Measurements from ENCODE around the gene PEX26. TPM values are rescaled to one million over a fixed set of nuclear protein-coding genes. Genes with fewer than 3 reads are reported as not detected.

PEX26 gene
- total RNA-seq, 1 experiment from 2014 or later, result 46.1 TPM

GRCh38 chr22:18067548-18068341 is 10.0 kb upstream of the PEX26 start:
- Mint-ChIP-seq H3K27me3 (ENCODE audit: unreplicated experiment) (no peaks in the 10 kb centered on the region), H3K4me3 (ENCODE audit: low read depth, unreplicated experiment) (no peak overlapping the region), H3K27ac (ENCODE audit: unreplicated experiment) (no peak overlapping the region), H3K4me1 (ENCODE audit: low read depth, unreplicated experiment) (peaks cover 55% of the 10 kb centered on the region), H3K36me3 (ENCODE audit: insufficient read depth, unreplicated experiment) (no peaks in the 10 kb centered on the region), H3K9me3 (ENCODE audit: low read depth, unreplicated experiment) (no peaks in the 10 kb centered on the region)
- CTCF ChIA-PET, result no interaction called here
- no TSS peak for BruUV-seq (replicated peaks)
- intact Hi-C loops (cut with micrococcal nuclease; ENCODE audit: unreplicated experiment), result no loop called here
- TF ChIP-seq CTCF (IDR thresholded peaks at IDR 0.05; ENCODE audit: unreplicated experiment), result no peak
- no peak for DNase-seq

DNA sequence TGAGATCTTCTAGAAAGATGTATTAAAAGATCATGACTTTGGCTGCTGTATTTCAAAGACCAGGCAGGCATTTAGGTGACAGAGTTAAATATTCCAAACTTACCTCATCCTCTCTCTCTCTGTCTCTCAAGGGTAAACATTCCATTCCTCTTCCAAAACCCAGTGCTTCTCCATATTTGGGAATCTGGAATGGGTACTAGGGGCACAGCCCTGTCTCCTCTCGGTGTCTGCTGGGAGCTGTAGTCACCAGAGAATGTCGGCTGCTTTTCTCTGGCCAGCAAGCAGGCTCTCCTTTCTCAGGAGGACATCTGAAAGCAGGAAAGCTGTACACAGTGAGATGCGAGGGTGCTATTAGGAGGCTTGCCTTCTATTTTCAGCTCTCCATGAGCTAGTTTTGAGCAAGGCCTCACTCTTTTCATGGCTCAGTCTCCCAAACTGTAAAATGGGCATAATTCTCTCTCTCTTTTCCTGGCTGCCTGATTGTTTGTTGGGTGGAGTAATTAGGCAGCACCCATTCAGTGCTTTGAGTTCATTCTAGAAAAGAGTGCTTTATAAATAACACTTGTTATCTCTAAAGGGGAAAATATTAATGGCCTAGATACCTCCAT is 9.3 kb upstream of the PEX26 start:
- no peak overlapping the region for H3K4me3 Mint-ChIP-seq (ENCODE audit: low read depth, unreplicated experiment)

DNA sequence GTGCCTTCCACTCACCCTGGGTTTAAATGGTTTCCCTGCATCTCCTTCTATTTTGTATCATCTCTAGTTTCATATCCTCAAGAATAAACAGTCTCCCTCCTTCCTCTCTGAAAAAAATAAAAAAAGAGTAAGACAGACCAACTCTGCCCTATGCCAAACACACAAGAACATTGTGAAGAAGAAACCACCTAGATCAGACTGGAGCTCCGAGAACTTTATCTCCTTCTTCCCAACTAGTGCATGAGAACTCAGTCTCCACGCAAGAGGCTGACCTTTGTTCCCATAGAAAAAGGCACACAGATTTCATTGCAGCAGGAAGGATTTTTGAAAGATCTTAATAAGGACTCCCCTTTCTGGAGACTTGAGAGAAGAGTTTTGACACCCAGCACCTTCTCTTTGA is 8.7 kb upstream of the PEX26 start:
- Mint-ChIP-seq H3K4me3 (ENCODE audit: low read depth, unreplicated experiment) (no peak overlapping the region), H3K27ac (ENCODE audit: unreplicated experiment) (no peak overlapping the region), H3K4me1 (ENCODE audit: low read depth, unreplicated experiment) (peaks cover 50% of the 10 kb centered on the region), H3K36me3 (ENCODE audit: insufficient read depth, unreplicated experiment) (no peaks in the 10 kb centered on the region), H3K27me3 (ENCODE audit: unreplicated experiment) (no peaks in the 10 kb centered on the region), H3K9me3 (ENCODE audit: low read depth, unreplicated experiment) (no peaks in the 10 kb centered on the region)
- no peak for DNase-seq
- no TSS peak for BruUV-seq (replicated peaks)
- TF ChIP-seq CTCF (IDR thresholded peaks at IDR 0.05; ENCODE audit: unreplicated experiment), result no peak
- intact Hi-C loops (cut with micrococcal nuclease; ENCODE audit: unreplicated experiment), result no loop called here
- CTCF ChIA-PET, result interaction anchor here (0.6 kb wide), 1 partner anchor 12 kb away, joined by 3 read pairs; no protein-coding TSS in a partner anchor

More for the DNA sequence above, 9.3 kb upstream of the PEX26 start:
- H3K27ac Mint-ChIP-seq (ENCODE audit: unreplicated experiment), result no peak overlapping the region
- H3K27me3 Mint-ChIP-seq (ENCODE audit: unreplicated experiment), result no peaks in the 10 kb centered on the region
- CTCF ChIA-PET, result no interaction called here
- DNase-seq, result no peak
- no peaks in the 10 kb centered on the region for H3K36me3 Mint-ChIP-seq (ENCODE audit: insufficient read depth, unreplicated experiment)
- no peaks in the 10 kb centered on the region for H3K9me3 Mint-ChIP-seq (ENCODE audit: low read depth, unreplicated experiment)
- intact Hi-C loops (cut with micrococcal nuclease; ENCODE audit: unreplicated experiment), result no loop called here
- no peak for TF ChIP-seq CTCF (IDR thresholded peaks at IDR 0.05; ENCODE audit: unreplicated experiment)
- BruUV-seq (replicated peaks), result no TSS peak
- H3K4me1 Mint-ChIP-seq (ENCODE audit: low read depth, unreplicated experiment), result peaks cover 50% of the 10 kb centered on the region

GRCh38 chr22:18070041-18070440 is 7.7 kb upstream of the PEX26 start:
- H3K4me3 Mint-ChIP-seq (ENCODE audit: low read depth, unreplicated experiment), result no peak overlapping the region
- DNase-seq, result no peak
- H3K4me1 Mint-ChIP-seq (ENCODE audit: low read depth, unreplicated experiment), result peaks cover 43% of the 10 kb centered on the region
- no peak for TF ChIP-seq CTCF (IDR thresholded peaks at IDR 0.05; ENCODE audit: unreplicated experiment)
- no TSS peak for BruUV-seq (replicated peaks)
- intact Hi-C loops (cut with micrococcal nuclease; ENCODE audit: unreplicated experiment), result loop anchor here (10.0 kb wide), 1 partner anchor 175 kb away; no protein-coding TSS in a partner anchor
- no peaks in the 10 kb centered on the region for H3K36me3 Mint-ChIP-seq (ENCODE audit: insufficient read depth, unreplicated experiment)
- H3K27me3 Mint-ChIP-seq (ENCODE audit: unreplicated experiment), result no peaks in the 10 kb centered on the region
- no peak overlapping the region for H3K27ac Mint-ChIP-seq (ENCODE audit: unreplicated experiment)
- CTCF ChIA-PET, result interaction anchor here (0.6 kb wide), 1 partner anchor 541 kb away, joined by 4 read pairs; no protein-coding TSS in a partner anchor
- H3K9me3 Mint-ChIP-seq (ENCODE audit: low read depth, unreplicated experiment), result no peaks in the 10 kb centered on the region

Measured in Calu3 (cell line).